Measurements from ENCODE around the gene ZNF502.

The ZNF502 gene

GRCh38 chr3:44771424-44772098 lies 59.1 kb downstream of the ZNF502 start:
- no peak for DNase-seq

DNA sequence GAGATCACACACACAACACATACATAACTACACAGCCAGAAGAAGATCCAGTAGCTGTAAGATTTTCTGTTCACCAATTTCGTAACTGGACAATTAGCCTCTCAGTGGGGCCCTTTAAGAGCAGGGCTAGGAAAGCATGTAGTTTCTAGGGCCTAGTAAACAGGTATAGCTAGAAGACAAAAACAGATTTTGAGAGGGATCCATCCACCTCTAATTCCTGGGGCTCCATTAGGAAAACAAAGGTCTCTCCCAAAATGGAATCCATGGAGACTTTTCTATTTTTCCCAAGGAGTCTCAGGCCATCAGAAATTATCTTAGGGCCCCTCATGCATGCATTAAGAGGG lies 59.6 kb downstream of the ZNF502 start:
- DNase-seq = no peak
